HEK293 (cell line): ENCODE data around the gene VOPP1.

ENCODE experiments used
- IKZF3 ChIP-seq: fragments of 450-650 bp; IDR thresholded peaks from 2 replicates; pipeline ENCODE4 v1.5.0; 2018; ENCODE audit warnings: missing biosample characterization, mild to moderate bottlenecking, missing genetic modification characterization, moderate library complexity
- ZBTB7A ChIP-seq: fragments of 450-650 bp; formaldehyde crosslinking; IDR thresholded peaks from 2 replicates; pipeline ENCODE4 v1.5.1; 2016; ENCODE audit warnings: low read depth, missing biosample characterization, missing genetic modification characterization
- ZNF18 ChIP-seq: fragments of 450-650 bp; formaldehyde crosslinking; IDR thresholded peaks from 2 replicates; pipeline ENCODE4 v1.5.1; 2016; ENCODE audit warnings: missing biosample characterization, missing genetic modification characterization
- ZNF184 ChIP-seq: fragments of 450-650 bp; IDR thresholded peaks from 2 replicates; pipeline ENCODE4 v1.5.1; 2018; ENCODE audit warnings: missing biosample characterization, mild to moderate bottlenecking, missing genetic modification characterization
- ZNF239 ChIP-seq: fragments of 450-650 bp; formaldehyde crosslinking; IDR thresholded peaks from 2 replicates; pipeline ENCODE4 v1.5.1; 2016; ENCODE audit warnings: missing biosample characterization, missing genetic modification characterization
- ZNF335 ChIP-seq: fragments of 450-650 bp; formaldehyde crosslinking; conservative IDR thresholded peaks from 2 replicates; pipeline ENCODE4 v1.5.1; 2016; ENCODE audit warnings: missing biosample characterization, missing genetic modification characterization
- ZNF510 ChIP-seq: fragments of 450-650 bp; formaldehyde crosslinking; IDR thresholded peaks from 2 replicates; pipeline ENCODE4 v1.5.1; 2018; ENCODE audit warnings: mild to moderate bottlenecking, missing genetic modification characterization, missing biosample characterization; ENCODE audit not compliant: insufficient replicate concordance
- ZNF664 ChIP-seq: fragments of 450-650 bp; formaldehyde crosslinking; IDR thresholded peaks from 2 replicates; pipeline ENCODE4 v1.5.1; 2016; ENCODE audit warnings: missing biosample characterization, missing genetic modification characterization
- ZNF747 ChIP-seq: fragments of 450-650 bp; formaldehyde crosslinking; IDR thresholded peaks from 2 replicates; pipeline ENCODE4 v1.5.1; 2016; ENCODE audit warnings: missing biosample characterization, missing genetic modification characterization
- ZNF76 ChIP-seq: fragments of 450-650 bp; formaldehyde crosslinking; IDR thresholded peaks from 2 replicates; pipeline ENCODE4; 2016; ENCODE audit warnings: low read depth, missing biosample characterization, missing genetic modification characterization, borderline replicate concordance
- ZNF830 ChIP-seq: fragments of 450-650 bp; IDR thresholded peaks from 2 replicates; pipeline ENCODE4 v1.5.0; 2018; ENCODE audit warnings: missing biosample characterization, missing genetic modification characterization, low read depth, mild to moderate bottlenecking, moderate library complexity
- TF ChIP-seq, protein P1 (sequence below): fragments of 450-650 bp; formaldehyde crosslinking; IDR thresholded peaks from 2 replicates; pipeline ENCODE4 v1.5.1; 2016; ENCODE audit warnings: missing biosample characterization, missing genetic modification characterization

GRCh38 chr7:55570218-55570873 is 2.0 kb downstream of the VOPP1 start:
- TF ChIP-seq ZNF747 (tag by site-specific recombination) (no peak), IKZF3 (tag by site-specific recombination) (no peak), ZBTB7A (no peak), ZNF239 (tag by site-specific recombination) (no peak), ZNF18 (tag by site-specific recombination) (no peak), ZNF510 (tag by site-specific recombination) (no peak), ZNF664 (tag by site-specific recombination) (no peak), ZNF830 (tag by site-specific recombination) (no peak), ZNF184 (tag by site-specific recombination) (no peak), ZNF76 (no peak), ZNF335 (tag by site-specific recombination) (no peak)
- TF ChIP-seq, protein P1, sequence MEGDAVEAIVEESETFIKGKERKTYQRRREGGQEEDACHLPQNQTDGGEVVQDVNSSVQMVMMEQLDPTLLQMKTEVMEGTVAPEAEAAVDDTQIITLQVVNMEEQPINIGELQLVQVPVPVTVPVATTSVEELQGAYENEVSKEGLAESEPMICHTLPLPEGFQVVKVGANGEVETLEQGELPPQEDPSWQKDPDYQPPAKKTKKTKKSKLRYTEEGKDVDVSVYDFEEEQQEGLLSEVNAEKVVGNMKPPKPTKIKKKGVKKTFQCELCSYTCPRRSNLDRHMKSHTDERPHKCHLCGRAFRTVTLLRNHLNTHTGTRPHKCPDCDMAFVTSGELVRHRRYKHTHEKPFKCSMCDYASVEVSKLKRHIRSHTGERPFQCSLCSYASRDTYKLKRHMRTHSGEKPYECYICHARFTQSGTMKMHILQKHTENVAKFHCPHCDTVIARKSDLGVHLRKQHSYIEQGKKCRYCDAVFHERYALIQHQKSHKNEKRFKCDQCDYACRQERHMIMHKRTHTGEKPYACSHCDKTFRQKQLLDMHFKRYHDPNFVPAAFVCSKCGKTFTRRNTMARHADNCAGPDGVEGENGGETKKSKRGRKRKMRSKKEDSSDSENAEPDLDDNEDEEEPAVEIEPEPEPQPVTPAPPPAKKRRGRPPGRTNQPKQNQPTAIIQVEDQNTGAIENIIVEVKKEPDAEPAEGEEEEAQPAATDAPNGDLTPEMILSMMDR: no peak
